GM12801 (cell line): ENCODE measurements around the gene RXRA.

Source experiments
- CTCF ChIP-seq: IDR thresholded peaks from one replicate; pipeline ENCODE4 v1.5.1; 2011; ENCODE audit warnings: control low read depth; ENCODE audit not compliant: insufficient read length; ENCODE audit errors: extremely low read depth

The RXRA gene

GRCh38 chr9:134475011-134475790 is 148.9 kb downstream of the RXRA start:
- no peak for TF ChIP-seq CTCF

- TF ChIP-seq CTCF, result no peak
Measured at GRCh38 chr9:134476272-134476941, 150.2 kb downstream of the RXRA start.

GRCh38 chr9:134476942-134477335 is 150.7 kb downstream of the RXRA start:
- no peak for TF ChIP-seq CTCF

GRCh38 chr9:134477342-134477925 is 151.2 kb downstream of the RXRA start:
- no peak for TF ChIP-seq CTCF

GRCh38 chr9:134477927-134478326 is 151.7 kb downstream of the RXRA start:
- no peak for TF ChIP-seq CTCF

GRCh38 chr9:134481762-134482161 is 155.5 kb downstream of the RXRA start:
- no peak for TF ChIP-seq CTCF

- no peak for TF ChIP-seq CTCF
Measured at GRCh38 chr9:134482226-134482625, 156.0 kb downstream of the RXRA start.
